ENCODE data around the gene BACE1-AS. TPM values are rescaled to one million over a fixed set of nuclear protein-coding genes. Genes with fewer than 3 reads are reported as not detected.

The BACE1-AS gene
- total RNA-seq, 5 donors from 2014 or later (not counting 1 experiment from before 2014, with no cell fraction given): 4.5 to 11.3 (median 10.1) TPM

DNA sequence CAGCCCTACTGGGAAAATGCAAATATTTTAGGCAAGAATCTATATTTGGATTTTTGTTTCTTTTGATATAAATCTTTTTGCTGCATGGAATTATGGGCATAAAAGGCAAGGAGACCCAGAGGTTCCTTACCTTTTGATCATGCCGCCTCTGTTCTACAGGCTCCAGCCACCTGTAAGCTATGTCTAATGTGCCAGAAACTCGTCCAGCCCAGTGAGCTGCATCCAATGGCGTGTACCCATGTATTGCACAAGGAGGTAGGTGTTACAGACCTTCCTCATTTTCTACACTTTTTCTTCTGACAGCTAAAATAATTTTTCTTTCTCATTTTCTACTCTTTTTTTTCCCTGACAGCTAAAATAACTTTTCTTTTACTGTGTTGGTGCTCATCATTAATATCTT lies 8.2 kb upstream of the BACE1-AS start:
- H3K9me3 ChIP-seq: no peaks in the 10 kb centered on the region
- H3K4me1 Mint-ChIP-seq: peaks cover 15 to 64% (median 39%) of the 10 kb centered on the region in 3 donors
- peaks cover 21 to 45% of the 10 kb centered on the region in 2 donors for H3K36me3 ChIP-seq (ENCODE audit: control insufficient read depth in 2 of 2, extremely low read depth in 1 of 2, insufficient read depth in 1 of 2, low read length in 1 of 2)
- H3K4me3 Mint-ChIP-seq: no peak overlapping the region
- WGBS (ENCODE audit: insufficient coverage): no CpG with 5 or more reads among the region's 3 CpGs
- no peak for DNase-seq
- no peak overlapping the region for H3K4me3 ChIP-seq (ENCODE audit: control insufficient read depth in 1 of 2, extremely low read depth in 1 of 2, low read length in 1 of 2)
- ChIA-PET CTCF (no interaction called here), POLR2A (no interaction called here)
- no peak overlapping the region for H3K27ac ChIP-seq (ENCODE audit: low read length)
- peaks cover 2 to 30% of the 10 kb centered on the region in 2 experiments for H3K4me1 ChIP-seq (ENCODE audit: control insufficient read depth in 1 of 2, extremely low read depth in 1 of 2, insufficient read depth in 2 of 2, low read length in 2 of 2)
- H3K9me3 Mint-ChIP-seq: no peaks in the 10 kb centered on the region
- H3K27me3 ChIP-seq (replicated peaks in 1 of 2; ENCODE audit: control insufficient read depth in 2 of 2, extremely low read depth in 1 of 2, insufficient read depth in 2 of 2, low read length in 1 of 2): no peaks in the 10 kb centered on the region
- no peak for ATAC-seq (replicated peaks in 1 of 4)
- peaks cover 59% of the 10 kb centered on the region for H3K36me3 Mint-ChIP-seq
- peak overlapping the region in 1 of 2 donors; percentile 77 for H3K27ac Mint-ChIP-seq
- no peaks in the 10 kb centered on the region for H3K27me3 Mint-ChIP-seq

DNA sequence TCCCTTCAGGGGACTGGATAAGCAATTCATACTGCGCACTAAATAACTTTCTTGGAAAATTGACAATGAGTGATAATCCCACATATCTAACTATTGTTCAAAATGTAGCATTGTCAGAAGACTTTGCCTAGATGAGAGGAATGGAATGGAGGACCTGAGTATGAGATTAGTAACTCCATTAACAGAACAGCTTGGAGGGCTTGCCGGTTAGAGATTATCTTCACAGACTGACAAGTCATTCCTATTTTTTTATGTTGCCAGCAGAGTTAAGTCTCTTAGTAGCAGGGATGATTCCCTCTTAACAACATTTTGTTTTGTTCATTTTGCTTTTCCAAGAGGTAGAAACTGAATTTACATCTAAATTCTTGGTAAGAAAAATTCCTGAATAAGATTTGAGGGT lies 7.1 kb upstream of the BACE1-AS start:
- no CpG with 5 or more reads among the region's 2 CpGs for WGBS (ENCODE audit: insufficient coverage)
- DNase-seq: no peak
- ChIA-PET CTCF (no interaction called here), POLR2A (no interaction called here)
- H3K36me3 Mint-ChIP-seq: peaks cover 68% of the 10 kb centered on the region
- H3K4me1 Mint-ChIP-seq: peaks cover 10 to 59% (median 37%) of the 10 kb centered on the region in 3 donors
- H3K4me3 ChIP-seq (ENCODE audit: control insufficient read depth in 1 of 2, extremely low read depth in 1 of 2, low read length in 1 of 2): no peak overlapping the region
- H3K36me3 ChIP-seq (ENCODE audit: control insufficient read depth in 2 of 2, extremely low read depth in 1 of 2, insufficient read depth in 1 of 2, low read length in 1 of 2): peaks cover 24 to 50% of the 10 kb centered on the region in 2 donors
- no peak overlapping the region for H3K4me3 Mint-ChIP-seq
- peak overlapping the region in 1 of 2 donors; percentile 19 for H3K27ac Mint-ChIP-seq
- peaks cover 2 to 24% of the 10 kb centered on the region in 2 experiments for H3K4me1 ChIP-seq (ENCODE audit: control insufficient read depth in 1 of 2, extremely low read depth in 1 of 2, insufficient read depth in 2 of 2, low read length in 2 of 2)
- H3K27me3 ChIP-seq (replicated peaks in 1 of 2; ENCODE audit: control insufficient read depth in 2 of 2, extremely low read depth in 1 of 2, insufficient read depth in 2 of 2, low read length in 1 of 2): no peaks in the 10 kb centered on the region
- no peaks in the 10 kb centered on the region for H3K9me3 Mint-ChIP-seq
- H3K27me3 Mint-ChIP-seq: no peaks in the 10 kb centered on the region
- no peaks in the 10 kb centered on the region for H3K9me3 ChIP-seq
- no peak overlapping the region for H3K27ac ChIP-seq (ENCODE audit: low read length)
- ATAC-seq (replicated peaks in 1 of 4): no peak

DNA sequence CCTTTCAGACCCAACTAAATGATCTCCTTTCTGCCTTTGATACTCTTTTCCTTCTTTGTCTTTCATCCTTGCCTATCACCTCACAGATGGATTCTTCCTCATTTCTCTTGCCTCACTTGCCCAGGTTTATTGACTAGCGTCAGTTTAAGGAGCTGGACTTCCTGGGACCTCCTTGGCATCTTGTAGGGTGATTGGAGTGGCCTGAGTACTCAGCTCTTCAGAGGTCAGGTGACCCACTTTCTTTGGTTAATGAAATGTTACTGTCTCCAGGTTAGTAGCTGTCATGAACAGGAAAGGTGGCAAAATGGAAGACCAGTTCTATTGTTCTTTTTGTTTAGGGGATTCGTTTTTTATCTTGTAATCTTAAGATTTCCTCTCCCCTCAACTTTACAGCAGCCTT lies 4.6 kb upstream of the BACE1-AS start:
- WGBS (ENCODE audit: insufficient coverage): no CpG with 5 or more reads among the region's 2 CpGs
- H3K4me1 ChIP-seq (ENCODE audit: control insufficient read depth in 1 of 2, extremely low read depth in 1 of 2, insufficient read depth in 2 of 2, low read length in 2 of 2): peaks cover 0 to 7% of the 10 kb centered on the region in 2 experiments
- H3K9me3 ChIP-seq: no peaks in the 10 kb centered on the region
- no peak overlapping the region for H3K27ac ChIP-seq (ENCODE audit: low read length)
- no peaks in the 10 kb centered on the region for H3K27me3 ChIP-seq (replicated peaks in 1 of 2; ENCODE audit: control insufficient read depth in 2 of 2, extremely low read depth in 1 of 2, insufficient read depth in 2 of 2, low read length in 1 of 2)
- POLR2A ChIA-PET: no interaction called here
- H3K4me1 Mint-ChIP-seq: peaks cover 0 to 36% (median 17%) of the 10 kb centered on the region in 3 donors
- ATAC-seq (replicated peaks in 1 of 4) (no peak), DNase-seq (no peak)
- CTCF ChIA-PET: interaction anchor here in 1 of 2 donors (0.5 kb wide), 1 partner anchor 721 kb away, joined by 5 read pairs; no protein-coding TSS in a partner anchor
- no peaks in the 10 kb centered on the region for H3K9me3 Mint-ChIP-seq
- peaks cover 29 to 50% of the 10 kb centered on the region in 2 donors for H3K36me3 ChIP-seq (ENCODE audit: control insufficient read depth in 2 of 2, extremely low read depth in 1 of 2, insufficient read depth in 1 of 2, low read length in 1 of 2)
- H3K4me3 ChIP-seq (ENCODE audit: control insufficient read depth in 1 of 2, extremely low read depth in 1 of 2, low read length in 1 of 2): no peak overlapping the region
- peaks cover 76% of the 10 kb centered on the region for H3K36me3 Mint-ChIP-seq
- no peak overlapping the region for H3K4me3 Mint-ChIP-seq
- H3K27ac Mint-ChIP-seq: peak overlapping the region; percentile 3 to 11
- no peaks in the 10 kb centered on the region for H3K27me3 Mint-ChIP-seq

DNA sequence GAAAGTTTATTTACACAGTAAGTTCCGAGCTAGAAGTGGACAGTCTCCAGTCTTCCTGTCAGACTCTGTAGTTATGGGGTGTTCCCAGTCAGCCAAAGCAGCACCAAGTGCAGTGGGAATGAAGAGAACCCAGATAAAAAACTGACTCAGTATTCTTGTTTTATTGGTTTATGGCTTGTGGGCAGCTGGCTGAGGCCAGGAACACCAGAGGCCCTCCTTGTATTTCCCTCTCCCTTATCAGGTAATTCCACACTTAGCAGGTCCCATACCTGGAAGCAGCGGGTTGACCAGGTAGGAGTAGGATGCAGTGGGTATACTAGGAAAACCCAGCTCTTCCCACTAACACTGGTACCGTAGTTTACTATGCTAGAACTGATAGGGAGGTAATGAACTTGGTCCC lies 3.5 kb upstream of the BACE1-AS start:
- ATAC-seq (replicated peaks in 1 of 4) (no peak), DNase-seq (no peak)
- peaks cover 0 to 25% (median 9%) of the 10 kb centered on the region in 3 donors for H3K4me1 Mint-ChIP-seq
- H3K27ac Mint-ChIP-seq: peak overlapping the region in 1 of 2 donors; percentile 43
- Histone ChIP-seq H3K27me3 (replicated peaks in 1 of 2; ENCODE audit: control insufficient read depth in 2 of 2, extremely low read depth in 1 of 2, insufficient read depth in 2 of 2, low read length in 1 of 2) (no peaks in the 10 kb centered on the region), H3K36me3 (ENCODE audit: control insufficient read depth in 2 of 2, extremely low read depth in 1 of 2, insufficient read depth in 1 of 2, low read length in 1 of 2) (peaks cover 20 to 39% of the 10 kb centered on the region in 2 donors), H3K4me1 (ENCODE audit: control insufficient read depth in 1 of 2, extremely low read depth in 1 of 2, insufficient read depth in 2 of 2, low read length in 2 of 2) (peaks cover 0 to 3% of the 10 kb centered on the region in 2 experiments), H3K4me3 (ENCODE audit: control insufficient read depth in 1 of 2, extremely low read depth in 1 of 2, low read length in 1 of 2) (no peak overlapping the region), H3K27ac (ENCODE audit: low read length) (no peak overlapping the region), H3K9me3 (no peaks in the 10 kb centered on the region)
- POLR2A ChIA-PET: interaction anchor here in 1 of 2 donors (0.7 kb wide), 1 partner anchor 33 kb away, joined by 4 read pairs; no protein-coding TSS in a partner anchor
- no peak overlapping the region for H3K4me3 Mint-ChIP-seq
- WGBS (ENCODE audit: insufficient coverage): 82% methylated on average over 1 of the region's 3 CpGs
- H3K36me3 Mint-ChIP-seq: peaks cover 67% of the 10 kb centered on the region
- H3K9me3 Mint-ChIP-seq: no peaks in the 10 kb centered on the region
- no peaks in the 10 kb centered on the region for H3K27me3 Mint-ChIP-seq
- CTCF ChIA-PET: interaction anchor here in 1 of 2 donors (0.6 kb wide), 1 partner anchor 555 kb away, joined by 3 read pairs; no protein-coding TSS in a partner anchor

DNA sequence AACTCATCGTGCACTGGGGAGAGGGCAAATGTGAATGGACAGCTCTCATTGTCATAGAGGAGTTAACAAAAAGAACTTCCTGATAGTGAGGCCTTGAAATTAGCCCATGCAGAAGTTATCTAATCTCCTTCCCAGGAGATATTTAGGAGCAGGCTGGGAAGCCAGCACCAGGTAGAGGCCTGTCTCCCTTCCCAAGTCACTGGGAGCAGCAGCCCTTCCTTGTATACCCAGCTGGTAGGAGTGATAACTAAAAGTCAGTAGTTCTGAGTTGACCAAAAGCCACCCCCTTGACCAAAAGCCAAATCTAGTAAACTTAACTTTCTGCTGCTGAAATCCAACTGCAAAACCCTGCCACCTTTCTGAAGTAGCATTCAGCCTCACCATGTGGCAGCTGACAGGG lies 1.4 kb upstream of the BACE1-AS start:
- Histone ChIP-seq H3K36me3 (ENCODE audit: control insufficient read depth in 2 of 2, extremely low read depth in 1 of 2, insufficient read depth in 1 of 2, low read length in 1 of 2) (peaks cover 11 to 22% of the 10 kb centered on the region in 2 donors), H3K4me3 (ENCODE audit: control insufficient read depth in 1 of 2, extremely low read depth in 1 of 2, low read length in 1 of 2) (no peak overlapping the region), H3K9me3 (no peaks in the 10 kb centered on the region), H3K4me1 (ENCODE audit: control insufficient read depth in 1 of 2, extremely low read depth in 1 of 2, insufficient read depth in 2 of 2, low read length in 2 of 2) (peaks cover 0 to 3% of the 10 kb centered on the region in 2 experiments), H3K27ac (ENCODE audit: low read length) (no peak overlapping the region), H3K27me3 (replicated peaks in 1 of 2; ENCODE audit: control insufficient read depth in 2 of 2, extremely low read depth in 1 of 2, insufficient read depth in 2 of 2, low read length in 1 of 2) (no peaks in the 10 kb centered on the region)
- ChIA-PET POLR2A (no interaction called here), CTCF (no interaction called here)
- Mint-ChIP-seq H3K36me3 (peaks cover 53% of the 10 kb centered on the region), H3K4me3 (no peak overlapping the region), H3K27me3 (no peaks in the 10 kb centered on the region), H3K9me3 (no peaks in the 10 kb centered on the region), H3K4me1 (peaks cover 0 to 18% (median 6%) of the 10 kb centered on the region in 3 donors), H3K27ac (no peak overlapping the region)
- no CpG with 5 or more reads among the region's 1 CpG for WGBS (ENCODE audit: insufficient coverage)
- no peak for ATAC-seq (replicated peaks in 1 of 4)
- no peak for DNase-seq

DNA sequence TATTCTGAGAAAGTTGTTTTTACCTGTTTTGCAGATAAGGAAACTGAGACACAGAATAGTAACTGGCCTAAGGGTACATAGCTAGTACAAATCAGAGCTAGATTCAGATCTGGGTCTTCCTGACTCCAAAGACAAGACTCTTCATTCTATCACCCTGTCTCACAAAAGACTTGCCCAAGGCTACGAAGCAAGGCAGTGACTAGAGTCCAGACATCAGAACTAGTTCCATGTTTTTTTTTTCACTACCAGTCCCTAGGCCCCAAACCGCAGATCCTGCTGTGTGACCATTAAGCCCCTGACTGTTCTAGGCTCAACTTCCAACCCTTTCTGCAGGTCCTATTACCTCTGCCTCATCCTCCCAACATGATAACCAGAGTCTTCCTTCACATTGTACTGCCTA lies 1.5 kb downstream of the BACE1-AS start:
- H3K4me1 Mint-ChIP-seq: peaks cover 0 to 6% (median 5%) of the 10 kb centered on the region in 3 donors
- peaks cover 38% of the 10 kb centered on the region for H3K36me3 Mint-ChIP-seq
- Histone ChIP-seq H3K27ac (ENCODE audit: low read length) (no peak overlapping the region), H3K9me3 (no peaks in the 10 kb centered on the region), H3K4me1 (ENCODE audit: control insufficient read depth in 1 of 2, extremely low read depth in 1 of 2, insufficient read depth in 2 of 2, low read length in 2 of 2) (peaks cover 0 to 1% of the 10 kb centered on the region in 2 experiments), H3K36me3 (ENCODE audit: control insufficient read depth in 2 of 2, extremely low read depth in 1 of 2, insufficient read depth in 1 of 2, low read length in 1 of 2) (peaks cover 11% of the 10 kb centered on the region in 2 donors), H3K4me3 (ENCODE audit: control insufficient read depth in 1 of 2, extremely low read depth in 1 of 2, low read length in 1 of 2) (no peak overlapping the region), H3K27me3 (replicated peaks in 1 of 2; ENCODE audit: control insufficient read depth in 2 of 2, extremely low read depth in 1 of 2, insufficient read depth in 2 of 2, low read length in 1 of 2) (no peaks in the 10 kb centered on the region)
- ATAC-seq (replicated peaks in 1 of 4) (no peak), DNase-seq (no peak)
- ChIA-PET CTCF (no interaction called here), POLR2A (interaction anchor here in 1 of 2 donors (0.6 kb wide), 1 partner anchor 264 kb away, joined by 3 read pairs; no protein-coding TSS in a partner anchor)
- no peak overlapping the region for H3K27ac Mint-ChIP-seq
- 94% methylated on average over 2 of the region's 2 CpGs for WGBS (ENCODE audit: insufficient coverage)
- H3K4me3 Mint-ChIP-seq: no peak overlapping the region
- H3K9me3 Mint-ChIP-seq: no peaks in the 10 kb centered on the region
- H3K27me3 Mint-ChIP-seq: no peaks in the 10 kb centered on the region
